GM23338 (cell line): Measurements from ENCODE around the gene GNLY.

ENCODE experiments used
- CTCF ChIP-seq, 2 experiments: fragments of 200-600 bp in 1 of 2; sonication (generic) in 1 of 2; conservative IDR thresholded peaks; 2 replicates each; pipeline versions ENCODE4 v1.5.1 to v1.6.1; 2016 to 2017; ENCODE audit warnings: antibody characterized with exemption in 2 of 2, low read depth in 2 of 2, mild to moderate bottlenecking in 2 of 2, moderate library complexity in 1 of 2
- EZH2 ChIP-seq: fragments of 200-600 bp; sonication (generic); IDR thresholded peaks from one replicate; pipeline ENCODE4 v1.8.0; 2017; ENCODE audit warnings: antibody characterized with exemption, mild to moderate bottlenecking, low read depth; ENCODE audit not compliant: unreplicated experiment
- EZH2phosphoT487 ChIP-seq: fragments of 200-600 bp; sonication (generic); IDR thresholded peaks from one replicate; pipeline ENCODE4 v1.8.1; 2018; ENCODE audit warnings: antibody characterized with exemption; ENCODE audit not compliant: unreplicated experiment
- POLR2AphosphoS5 ChIP-seq: IDR thresholded peaks from 2 replicates; pipeline ENCODE4 v1.6.1; 2016; ENCODE audit warnings: antibody characterized with exemption, low read depth
- REST ChIP-seq: IDR thresholded peaks from one replicate; pipeline ENCODE4 v1.6.1; 2018; ENCODE audit warnings: antibody characterized with exemption; ENCODE audit not compliant: unreplicated experiment
- ZNF114 ChIP-seq: fragments of 250-450 bp; sonication (Bioruptor Pico); IDR thresholded peaks from 2 replicates; pipeline ENCODE4 v1.5.0; 2020; ENCODE audit warnings: mild to moderate bottlenecking, moderate library complexity

- TF ChIP-seq CTCF (conservative IDR thresholded peaks at IDR 0.05; ENCODE audit: low read depth in 2 of 2) = no peak
- no peak for TF ChIP-seq POLR2AphosphoS5
- no peak for TF ChIP-seq EZH2phosphoT487
- no peak for TF ChIP-seq EZH2
- TF ChIP-seq ZNF114 = no peak
- no peak for TF ChIP-seq REST
Observed at GRCh38 chr2:85698184-85698879, 4.2 kb downstream of the GNLY start.
